ENCODE results near the gene ORAI3. TPM values are rescaled to one million over a fixed set of nuclear protein-coding genes. Genes with fewer than 3 reads are reported as not detected.

Gene ORAI3
- total RNA-seq, 4 donors from 2014 or later = 15.5 to 42.6 (median 33.9) TPM

DNA sequence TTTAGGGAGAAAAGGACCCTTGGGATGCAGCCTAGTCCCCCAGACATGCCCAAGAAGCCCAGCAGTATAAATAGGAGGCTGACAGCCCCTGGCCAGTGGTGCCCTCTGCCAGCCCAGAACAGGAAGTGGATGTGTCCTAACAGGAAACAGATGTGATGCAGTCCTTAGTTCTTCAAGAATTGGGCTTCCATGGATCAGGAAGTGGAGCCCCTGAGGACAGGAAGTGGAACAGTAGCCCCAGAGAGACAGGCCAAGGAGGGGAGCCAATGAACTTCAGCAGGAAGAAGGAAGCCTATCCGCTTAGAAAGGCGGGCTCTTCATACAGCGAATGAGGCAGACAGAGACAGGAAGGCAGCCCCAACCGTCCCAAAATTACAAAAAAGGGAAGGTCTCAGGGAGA, 45.3 kb upstream of the ORAI3 start:
- TF ChIP-seq, protein P1, sequence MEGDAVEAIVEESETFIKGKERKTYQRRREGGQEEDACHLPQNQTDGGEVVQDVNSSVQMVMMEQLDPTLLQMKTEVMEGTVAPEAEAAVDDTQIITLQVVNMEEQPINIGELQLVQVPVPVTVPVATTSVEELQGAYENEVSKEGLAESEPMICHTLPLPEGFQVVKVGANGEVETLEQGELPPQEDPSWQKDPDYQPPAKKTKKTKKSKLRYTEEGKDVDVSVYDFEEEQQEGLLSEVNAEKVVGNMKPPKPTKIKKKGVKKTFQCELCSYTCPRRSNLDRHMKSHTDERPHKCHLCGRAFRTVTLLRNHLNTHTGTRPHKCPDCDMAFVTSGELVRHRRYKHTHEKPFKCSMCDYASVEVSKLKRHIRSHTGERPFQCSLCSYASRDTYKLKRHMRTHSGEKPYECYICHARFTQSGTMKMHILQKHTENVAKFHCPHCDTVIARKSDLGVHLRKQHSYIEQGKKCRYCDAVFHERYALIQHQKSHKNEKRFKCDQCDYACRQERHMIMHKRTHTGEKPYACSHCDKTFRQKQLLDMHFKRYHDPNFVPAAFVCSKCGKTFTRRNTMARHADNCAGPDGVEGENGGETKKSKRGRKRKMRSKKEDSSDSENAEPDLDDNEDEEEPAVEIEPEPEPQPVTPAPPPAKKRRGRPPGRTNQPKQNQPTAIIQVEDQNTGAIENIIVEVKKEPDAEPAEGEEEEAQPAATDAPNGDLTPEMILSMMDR (IDR thresholded peaks at IDR 0.05) = no peak
- DNase-seq (ENCODE audit: low spot score) (no peak), ATAC-seq (ENCODE audit: low FRiP score) (no peak)

DNA sequence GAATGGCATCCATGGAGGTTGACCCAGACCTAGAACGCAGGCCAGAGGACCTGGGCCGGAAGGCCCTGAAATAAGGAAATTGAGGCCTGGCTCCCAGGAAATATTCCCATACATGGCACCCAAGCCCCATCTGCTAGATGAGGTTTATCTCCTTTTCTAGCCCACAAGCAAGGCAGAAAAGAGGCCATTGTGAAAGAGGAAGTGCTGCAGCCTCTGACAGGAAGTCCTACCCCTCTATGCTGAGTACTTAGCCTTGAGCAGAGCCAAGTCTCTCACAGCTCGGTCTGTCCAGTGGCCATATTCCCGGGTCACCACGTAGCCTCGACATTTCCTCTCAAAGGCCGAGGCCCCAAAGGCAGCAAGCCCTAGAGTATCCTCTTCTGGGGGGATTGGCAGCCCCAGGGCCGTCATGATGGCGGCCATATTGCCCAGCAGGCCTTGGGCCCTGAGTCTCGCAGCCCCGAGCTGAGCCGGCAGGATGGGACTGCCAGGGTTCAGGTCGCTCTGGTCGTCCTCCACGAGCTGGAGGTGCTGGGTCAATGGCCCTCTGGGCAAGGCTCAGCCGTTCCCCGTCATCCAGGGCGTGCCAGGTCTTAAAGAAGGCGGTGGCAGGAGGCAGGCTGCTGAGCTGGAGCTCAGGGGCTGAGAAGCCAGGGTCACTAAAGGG, 44.6 kb upstream of the ORAI3 start:
- no peak for ATAC-seq (ENCODE audit: low FRiP score)
- TF ChIP-seq, protein P1 (IDR thresholded peaks at IDR 0.05) = no peak

DNA sequence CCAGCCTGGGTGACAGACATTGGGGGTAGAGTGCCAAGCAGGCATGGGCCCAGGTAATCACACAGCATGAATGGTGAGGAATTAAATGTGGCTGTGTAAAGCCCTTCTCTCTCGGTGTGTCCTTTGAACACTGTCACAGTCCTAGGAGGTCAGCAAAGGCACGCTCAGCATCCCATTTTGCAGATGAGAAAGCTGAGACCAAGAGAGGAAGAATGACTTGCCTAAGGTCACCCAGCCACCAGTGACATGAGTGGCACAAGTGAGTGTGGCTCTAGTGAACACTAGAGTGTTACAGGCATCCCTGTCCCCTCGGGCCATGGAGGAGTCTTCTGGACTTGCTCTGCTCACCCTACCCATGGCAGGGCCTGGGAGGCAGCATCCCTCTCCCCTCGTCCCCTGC, 41.8 kb upstream of the ORAI3 start:
- TF ChIP-seq, protein P1 (IDR thresholded peaks at IDR 0.05) = no peak
- no peak for ATAC-seq (ENCODE audit: low FRiP score)
- no peak for DNase-seq (ENCODE audit: low spot score)

More for the DNA sequence above, 44.6 kb upstream of the ORAI3 start:
- DNase-seq (ENCODE audit: low spot score) = no peak

DNA sequence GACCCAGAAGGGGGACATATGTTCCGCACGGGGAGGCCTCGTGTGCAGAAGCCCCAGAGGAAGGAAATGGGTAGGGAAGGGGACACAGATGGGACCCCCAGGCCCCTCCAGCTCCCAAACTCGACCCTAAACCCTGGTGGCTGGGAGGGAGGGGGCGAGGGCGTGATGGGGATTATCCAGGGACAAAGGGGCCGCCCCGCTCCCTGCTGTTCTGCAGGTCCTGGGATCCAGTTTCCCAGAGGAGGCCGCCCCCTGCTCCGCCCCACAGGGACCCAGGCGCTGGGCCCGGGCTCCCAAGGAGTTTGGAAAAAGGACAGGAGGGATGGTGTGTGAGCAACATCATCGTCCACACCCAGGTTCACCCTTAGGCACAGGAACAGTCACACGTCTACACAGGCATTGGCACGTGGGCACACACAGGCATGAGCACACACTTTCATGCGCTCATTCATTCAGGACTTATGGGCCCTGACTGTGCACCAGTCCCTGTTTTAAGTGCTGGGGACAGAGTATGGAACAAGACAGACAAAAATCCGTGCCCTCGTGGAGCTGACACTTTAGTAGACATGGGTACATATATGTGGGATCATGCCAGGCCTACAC, 38.3 kb upstream of the ORAI3 start:
- TF ChIP-seq, protein P1 (IDR thresholded peaks at IDR 0.05) = no peak
- ATAC-seq (ENCODE audit: low FRiP score) (no peak), DNase-seq (ENCODE audit: low spot score) (no peak)

DNA sequence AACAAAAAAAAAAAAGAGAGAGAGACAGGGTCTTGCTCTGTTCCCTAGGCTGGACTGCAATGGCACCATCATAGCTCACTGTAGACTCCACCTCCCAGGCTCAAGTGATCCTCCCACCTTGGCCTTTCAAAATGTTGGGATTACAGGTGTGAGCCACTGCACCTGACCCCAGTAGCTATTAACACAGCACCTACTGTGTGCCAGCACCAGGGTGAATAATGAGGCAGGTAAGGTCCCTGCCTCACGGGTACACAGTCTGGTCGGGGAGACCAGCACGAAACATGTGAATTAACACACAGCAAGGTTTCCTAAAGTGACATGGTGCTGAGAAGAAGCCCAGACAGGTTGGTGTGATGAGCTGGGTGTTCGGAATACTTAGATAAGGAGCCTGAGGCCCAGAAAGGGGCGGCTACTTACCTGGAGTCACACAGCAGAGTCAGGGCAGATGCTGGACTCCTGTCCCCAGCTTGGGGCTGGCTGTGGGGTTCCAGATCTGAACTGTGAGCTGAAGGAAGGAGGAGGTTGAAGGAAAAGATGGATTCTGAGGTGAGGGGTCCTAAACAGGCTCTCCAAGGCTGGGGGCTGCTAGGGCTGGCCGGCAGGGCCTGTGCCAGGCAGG, 36.0 kb upstream of the ORAI3 start:
- TF ChIP-seq, protein P1 (IDR thresholded peaks at IDR 0.05) = no peak
- ATAC-seq (ENCODE audit: low FRiP score) (no peak), DNase-seq (ENCODE audit: low spot score) (no peak)

DNA sequence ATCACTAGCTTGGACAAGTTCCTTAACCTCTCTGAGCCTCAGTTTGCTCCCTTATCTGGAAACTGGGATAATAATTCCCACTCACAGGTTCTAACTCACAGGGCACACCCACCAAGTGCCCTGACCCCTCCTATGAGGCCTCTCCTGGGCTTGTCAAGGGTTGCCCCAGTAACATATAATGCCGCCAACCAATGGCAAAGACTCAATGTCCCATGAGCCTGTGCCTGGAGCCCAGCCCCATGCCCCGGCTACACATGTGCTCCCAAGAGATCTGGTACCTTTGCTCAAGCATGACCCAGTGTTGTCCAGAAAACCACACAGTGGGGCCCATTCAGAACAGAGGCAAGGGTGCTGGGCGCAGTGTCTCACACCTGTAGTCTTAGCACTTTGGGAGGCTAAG, 34.0 kb upstream of the ORAI3 start:
- ATAC-seq (ENCODE audit: low FRiP score) (no peak), DNase-seq (ENCODE audit: low spot score) (no peak)
- TF ChIP-seq, protein P1 (IDR thresholded peaks at IDR 0.05) = no peak
